WTC11 (cell line): ENCODE data around the gene SHROOM3. TPM values are rescaled to one million over a fixed set of nuclear protein-coding genes. Genes with fewer than 3 reads are reported as not detected.

Source experiments
- ATAC-seq: fragments of 200-7000 bp; cut with Tn5 transposase; 2 replicates; pipeline ENCODE4 v1.10.0; 2021; ENCODE audit warnings: mild to moderate bottlenecking, moderate library complexity
- CTCF ChIA-PET: fragments of 300-600 bp; sonication (Branson Sonifier 250); formaldehyde crosslinking; loops from one replicate; lab custom pipeline; 2021; ENCODE audit warnings: antibody characterized with exemption; lab: Charles Lee
- POLR2A ChIA-PET: fragments of 350-600 bp; sonication (Branson Sonifier 250); formaldehyde crosslinking; loops from one replicate; lab custom pipeline; 2021; ENCODE audit warnings: antibody characterized with exemption; lab: Charles Lee
- DNase-seq: peaks from one replicate; pipeline ENCODE4 v3.0.0; 2021; ENCODE audit warnings: low spot score
- H3K27ac Mint-ChIP-seq: 2 replicates; pipeline ENCODE4 v1.8.0; 2021; ENCODE audit warnings: mixed read lengths
- H3K27me3 Mint-ChIP-seq: 2 replicates; pipeline ENCODE4 v1.8.0; 2021; ENCODE audit warnings: low read depth, mild to moderate bottlenecking, moderate library complexity, mixed read lengths
- H3K36me3 Mint-ChIP-seq: 2 replicates; pipeline ENCODE4 v1.8.0; 2021; ENCODE audit warnings: mixed read lengths
- H3K4me1 Mint-ChIP-seq: 2 replicates; pipeline ENCODE4 v1.8.0; 2022; ENCODE audit warnings: mixed read lengths
- H3K4me3 Mint-ChIP-seq: 2 replicates; pipeline ENCODE4 v1.8.0; 2021; ENCODE audit warnings: mild to moderate bottlenecking, moderate library complexity, mixed read lengths
- H3K9me3 Mint-ChIP-seq: 2 replicates; pipeline ENCODE4 v1.8.0; 2021; ENCODE audit warnings: mixed read lengths
- CBFB ChIP-seq: sonication (generic); formaldehyde crosslinking; IDR thresholded peaks from 2 replicates; pipeline ENCODE4 v1.8.1; 2022; ENCODE audit warnings: mild to moderate bottlenecking, low read depth, missing genetic modification reagents
- CREM ChIP-seq: sonication (generic); formaldehyde crosslinking; IDR thresholded peaks from 2 replicates; pipeline ENCODE4 v1.8.1; 2022; ENCODE audit warnings: mild to moderate bottlenecking, missing genetic modification reagents, moderate library complexity
- EMX1 ChIP-seq: fragments of 250-450 bp; sonication (Bioruptor Pico); IDR thresholded peaks from 2 replicates; pipeline ENCODE4 v1.8.0; 2021; ENCODE audit warnings: mild to moderate bottlenecking
- ESRRA ChIP-seq: sonication (generic); formaldehyde crosslinking; IDR thresholded peaks from 2 replicates; pipeline ENCODE4 v1.8.1; 2022; ENCODE audit warnings: mild to moderate bottlenecking, missing genetic modification reagents, borderline replicate concordance
- FOXK1 ChIP-seq: sonication (generic); formaldehyde crosslinking; IDR thresholded peaks from 2 replicates; pipeline ENCODE4 v1.8.0; 2022; ENCODE audit warnings: mild to moderate bottlenecking, moderate library complexity, missing genetic modification reagents
- GABPB1 ChIP-seq: sonication (generic); formaldehyde crosslinking; IDR thresholded peaks from 2 replicates; pipeline ENCODE4 v1.8.1; 2023; ENCODE audit warnings: mild to moderate bottlenecking, missing genetic modification reagents
- HMGA2 ChIP-seq: fragments of 250-450 bp; sonication (Bioruptor Pico); IDR thresholded peaks from 2 replicates; pipeline ENCODE4 v1.4.0; 2021; ENCODE audit warnings: mild to moderate bottlenecking, moderate library complexity
- RELA ChIP-seq: sonication (generic); formaldehyde crosslinking; IDR thresholded peaks from 2 replicates; pipeline ENCODE4 v1.8.1; 2022; ENCODE audit warnings: missing genetic modification reagents, mild to moderate bottlenecking, borderline replicate concordance
- ZNF263 ChIP-seq: sonication (generic); formaldehyde crosslinking; IDR thresholded peaks from 2 replicates; pipeline ENCODE4 v1.8.1; 2022; ENCODE audit warnings: low read depth, mild to moderate bottlenecking, moderate library complexity, missing genetic modification reagents
- ZNF423 ChIP-seq: fragments of 250-450 bp; sonication (Bioruptor Pico); IDR thresholded peaks from 2 replicates; pipeline ENCODE4 v2.1.2; 2022; ENCODE audit warnings: mild to moderate bottlenecking, moderate library complexity
- total RNA-seq: library from RNA; stranded (reverse); gene quantifications from 3 replicates; pipeline ENCODE4 v1.2.3, GENCODE V29; 2021
- TF ChIP-seq, protein P1 (sequence below): sonication (generic); formaldehyde crosslinking; IDR thresholded peaks from 2 replicates; pipeline ENCODE4 v1.8.1; 2023; ENCODE audit warnings: mild to moderate bottlenecking, moderate library complexity, missing genetic modification reagents
- TF ChIP-seq, protein P2 (sequence below): sonication (generic); formaldehyde crosslinking; IDR thresholded peaks from 2 replicates; pipeline ENCODE4 v1.8.1; 2022; ENCODE audit warnings: low read depth, mild to moderate bottlenecking, moderate library complexity, missing genetic modification reagents, borderline replicate concordance
- TF ChIP-seq, protein P3 (sequence below): sonication (generic); formaldehyde crosslinking; IDR thresholded peaks from 2 replicates; pipeline ENCODE4 v1.8.0; 2023; ENCODE audit warnings: mild to moderate bottlenecking, missing genetic modification reagents
- TF ChIP-seq, protein P4 (sequence below): fragments of 200-600 bp; IDR thresholded peaks from 2 replicates; pipeline ENCODE4 v1.8.0; 2022; ENCODE audit warnings: antibody characterized with exemption
- TF ChIP-seq, protein P5 (sequence below): sonication (generic); formaldehyde crosslinking; IDR thresholded peaks from 2 replicates; pipeline ENCODE4 v1.8.0; 2022; ENCODE audit warnings: mild to moderate bottlenecking, missing genetic modification reagents
- TF ChIP-seq, protein P6 (sequence below): sonication (generic); formaldehyde crosslinking; IDR thresholded peaks from 2 replicates; pipeline ENCODE4 v1.8.1; 2023; ENCODE audit warnings: mild to moderate bottlenecking, missing genetic modification reagents
- TF ChIP-seq, protein P7 (sequence below): fragments of 250-450 bp; sonication (Bioruptor Pico); IDR thresholded peaks from 2 replicates; pipeline ENCODE4 v1.8.0; 2021; ENCODE audit warnings: mild to moderate bottlenecking
- TF ChIP-seq, protein P8 (sequence below): fragments of 250-450 bp; sonication (Bioruptor Pico); IDR thresholded peaks from 2 replicates; pipeline ENCODE4 v1.9.0; 2021; ENCODE audit warnings: mild to moderate bottlenecking

Gene SHROOM3
- total RNA-seq, 1 experiment from 2014 or later: 71.9 TPM

DNA sequence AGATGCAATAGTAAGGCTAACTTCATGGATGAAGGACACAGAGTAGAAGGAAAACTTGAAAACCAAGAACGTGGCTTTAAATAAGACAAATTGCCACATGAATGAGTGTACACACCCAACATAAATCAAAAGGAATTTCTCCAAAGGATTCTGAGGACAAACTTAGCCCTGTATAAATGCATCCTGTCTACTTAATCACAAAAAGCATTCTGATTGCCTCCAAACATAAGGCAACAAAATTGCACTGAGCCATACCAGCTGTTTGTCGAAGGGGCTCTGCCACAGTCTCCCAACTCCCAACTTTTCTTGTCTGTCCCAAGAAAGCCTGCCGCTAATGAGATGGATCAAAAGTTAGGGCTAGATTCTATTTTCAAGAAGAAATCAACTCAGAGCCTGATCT, 268.6 kb downstream of the SHROOM3 start:
- Mint-ChIP-seq H3K9me3 (no peaks in the 10 kb centered on the region), H3K4me1 (peaks cover 88% of the 10 kb centered on the region), H3K36me3 (no peaks in the 10 kb centered on the region; the same call in 1 of the 2 replicates), H3K4me3 (no peak overlapping the region), H3K27ac (peak overlapping the region; percentile 95), H3K27me3 (no peaks in the 10 kb centered on the region)
- ChIA-PET CTCF (interaction anchor here (1.4 kb wide), 1 partner anchor 30 kb away, joined by 4 read pairs; no protein-coding TSS in a partner anchor), POLR2A (no interaction called here)
- ATAC-seq (no peak), DNase-seq (no peak)
- no peak for TF ChIP-seq ESRRA (CRISPR knock-in tag)
- TF ChIP-seq, protein P1, sequence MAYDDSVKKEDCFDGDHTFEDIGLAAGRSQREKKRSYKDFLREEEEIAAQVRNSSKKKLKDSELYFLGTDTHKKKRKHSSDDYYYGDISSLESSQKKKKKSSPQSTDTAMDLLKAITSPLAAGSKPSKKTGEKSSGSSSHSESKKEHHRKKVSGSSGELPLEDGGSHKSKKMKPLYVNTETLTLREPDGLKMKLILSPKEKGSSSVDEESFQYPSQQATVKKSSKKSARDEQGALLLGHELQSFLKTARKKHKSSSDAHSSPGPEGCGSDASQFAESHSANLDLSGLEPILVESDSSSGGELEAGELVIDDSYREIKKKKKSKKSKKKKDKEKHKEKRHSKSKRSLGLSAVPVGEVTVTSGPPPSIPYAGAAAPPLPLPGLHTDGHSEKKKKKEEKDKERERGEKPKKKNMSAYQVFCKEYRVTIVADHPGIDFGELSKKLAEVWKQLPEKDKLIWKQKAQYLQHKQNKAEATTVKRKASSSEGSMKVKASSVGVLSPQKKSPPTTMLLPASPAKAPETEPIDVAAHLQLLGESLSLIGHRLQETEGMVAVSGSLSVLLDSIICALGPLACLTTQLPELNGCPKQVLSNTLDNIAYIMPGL (CRISPR knock-in tag): no peak
- no peak for TF ChIP-seq HMGA2 (CRISPR knock-in tag)
- TF ChIP-seq RELA (CRISPR knock-in tag): no peak

DNA sequence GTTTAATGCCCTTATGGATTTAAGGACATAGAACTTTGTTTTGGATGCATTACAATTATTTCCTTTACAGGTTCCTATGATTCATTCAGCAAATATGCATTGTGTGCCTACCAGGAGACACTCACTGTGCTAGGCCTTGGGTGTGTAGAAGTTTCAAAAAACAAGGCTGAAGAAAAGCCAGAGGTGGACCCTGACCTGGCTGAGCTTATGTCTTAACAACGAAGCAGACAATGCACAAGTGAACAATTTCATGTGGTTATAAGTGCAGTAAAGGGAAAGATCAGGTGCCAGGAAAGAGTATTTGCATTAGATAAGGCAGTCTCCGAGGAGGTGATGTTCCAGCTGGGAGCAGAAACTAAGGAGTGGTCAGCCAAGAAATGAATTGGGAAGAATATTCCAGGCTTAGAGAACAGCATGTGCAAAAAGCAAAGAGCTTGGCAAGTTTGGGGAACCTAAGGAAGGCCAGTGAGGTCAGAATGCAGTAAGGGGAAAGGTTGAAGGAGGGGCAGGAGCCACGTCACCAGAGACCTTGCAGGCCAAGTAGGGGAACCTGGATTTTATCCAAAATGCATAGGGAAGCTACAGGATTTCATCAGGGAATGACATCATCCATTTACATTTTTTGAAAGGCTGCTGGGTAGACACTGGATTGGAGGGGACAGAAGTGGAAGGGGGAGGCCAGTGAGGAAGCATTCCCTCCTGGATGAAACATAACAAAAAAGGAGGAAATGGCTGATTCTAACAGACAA, 269.3 kb downstream of the SHROOM3 start:
- Mint-ChIP-seq H3K36me3 (peaks cover 3% of the 10 kb centered on the region; the same call in 1 of the 2 replicates), H3K4me1 (peaks cover 89% of the 10 kb centered on the region), H3K9me3 (no peaks in the 10 kb centered on the region)
- POLR2A ChIA-PET: no interaction called here
- CTCF ChIA-PET: interaction anchor here (0.6 to 1.4 kb wide), 2 partner anchors 29 to 54 kb away, joined by 3 to 4 read pairs; no protein-coding TSS in a partner anchor
- TF ChIP-seq, protein P2, sequence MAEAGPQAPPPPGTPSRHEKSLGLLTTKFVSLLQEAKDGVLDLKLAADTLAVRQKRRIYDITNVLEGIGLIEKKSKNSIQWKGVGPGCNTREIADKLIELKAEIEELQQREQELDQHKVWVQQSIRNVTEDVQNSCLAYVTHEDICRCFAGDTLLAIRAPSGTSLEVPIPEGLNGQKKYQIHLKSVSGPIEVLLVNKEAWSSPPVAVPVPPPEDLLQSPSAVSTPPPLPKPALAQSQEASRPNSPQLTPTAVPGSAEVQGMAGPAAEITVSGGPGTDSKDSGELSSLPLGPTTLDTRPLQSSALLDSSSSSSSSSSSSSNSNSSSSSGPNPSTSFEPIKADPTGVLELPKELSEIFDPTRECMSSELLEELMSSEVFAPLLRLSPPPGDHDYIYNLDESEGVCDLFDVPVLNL (CRISPR knock-in tag): no peak
- TF ChIP-seq GABPB1 (CRISPR knock-in tag) (no peak), ZNF263 (no peak), CREM (no peak), EMX1 (CRISPR knock-in tag) (no peak)
- TF ChIP-seq, protein P3, sequence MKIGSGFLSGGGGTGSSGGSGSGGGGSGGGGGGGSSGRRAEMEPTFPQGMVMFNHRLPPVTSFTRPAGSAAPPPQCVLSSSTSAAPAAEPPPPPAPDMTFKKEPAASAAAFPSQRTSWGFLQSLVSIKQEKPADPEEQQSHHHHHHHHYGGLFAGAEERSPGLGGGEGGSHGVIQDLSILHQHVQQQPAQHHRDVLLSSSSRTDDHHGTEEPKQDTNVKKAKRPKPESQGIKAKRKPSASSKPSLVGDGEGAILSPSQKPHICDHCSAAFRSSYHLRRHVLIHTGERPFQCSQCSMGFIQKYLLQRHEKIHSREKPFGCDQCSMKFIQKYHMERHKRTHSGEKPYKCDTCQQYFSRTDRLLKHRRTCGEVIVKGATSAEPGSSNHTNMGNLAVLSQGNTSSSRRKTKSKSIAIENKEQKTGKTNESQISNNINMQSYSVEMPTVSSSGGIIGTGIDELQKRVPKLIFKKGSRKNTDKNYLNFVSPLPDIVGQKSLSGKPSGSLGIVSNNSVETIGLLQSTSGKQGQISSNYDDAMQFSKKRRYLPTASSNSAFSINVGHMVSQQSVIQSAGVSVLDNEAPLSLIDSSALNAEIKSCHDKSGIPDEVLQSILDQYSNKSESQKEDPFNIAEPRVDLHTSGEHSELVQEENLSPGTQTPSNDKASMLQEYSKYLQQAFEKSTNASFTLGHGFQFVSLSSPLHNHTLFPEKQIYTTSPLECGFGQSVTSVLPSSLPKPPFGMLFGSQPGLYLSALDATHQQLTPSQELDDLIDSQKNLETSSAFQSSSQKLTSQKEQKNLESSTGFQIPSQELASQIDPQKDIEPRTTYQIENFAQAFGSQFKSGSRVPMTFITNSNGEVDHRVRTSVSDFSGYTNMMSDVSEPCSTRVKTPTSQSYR (CRISPR knock-in tag): no peak
- TF ChIP-seq, protein P4, sequence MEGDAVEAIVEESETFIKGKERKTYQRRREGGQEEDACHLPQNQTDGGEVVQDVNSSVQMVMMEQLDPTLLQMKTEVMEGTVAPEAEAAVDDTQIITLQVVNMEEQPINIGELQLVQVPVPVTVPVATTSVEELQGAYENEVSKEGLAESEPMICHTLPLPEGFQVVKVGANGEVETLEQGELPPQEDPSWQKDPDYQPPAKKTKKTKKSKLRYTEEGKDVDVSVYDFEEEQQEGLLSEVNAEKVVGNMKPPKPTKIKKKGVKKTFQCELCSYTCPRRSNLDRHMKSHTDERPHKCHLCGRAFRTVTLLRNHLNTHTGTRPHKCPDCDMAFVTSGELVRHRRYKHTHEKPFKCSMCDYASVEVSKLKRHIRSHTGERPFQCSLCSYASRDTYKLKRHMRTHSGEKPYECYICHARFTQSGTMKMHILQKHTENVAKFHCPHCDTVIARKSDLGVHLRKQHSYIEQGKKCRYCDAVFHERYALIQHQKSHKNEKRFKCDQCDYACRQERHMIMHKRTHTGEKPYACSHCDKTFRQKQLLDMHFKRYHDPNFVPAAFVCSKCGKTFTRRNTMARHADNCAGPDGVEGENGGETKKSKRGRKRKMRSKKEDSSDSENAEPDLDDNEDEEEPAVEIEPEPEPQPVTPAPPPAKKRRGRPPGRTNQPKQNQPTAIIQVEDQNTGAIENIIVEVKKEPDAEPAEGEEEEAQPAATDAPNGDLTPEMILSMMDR: no peak
- TF ChIP-seq, all 79 proteins: peak for 0
- DNase-seq (no peak), ATAC-seq (peak; percentile 73)
- Mint-ChIP-seq H3K27ac (peak overlapping the region; percentile 95), H3K4me3 (peak overlapping the region; percentile 33), H3K27me3 (no peaks in the 10 kb centered on the region)

DNA sequence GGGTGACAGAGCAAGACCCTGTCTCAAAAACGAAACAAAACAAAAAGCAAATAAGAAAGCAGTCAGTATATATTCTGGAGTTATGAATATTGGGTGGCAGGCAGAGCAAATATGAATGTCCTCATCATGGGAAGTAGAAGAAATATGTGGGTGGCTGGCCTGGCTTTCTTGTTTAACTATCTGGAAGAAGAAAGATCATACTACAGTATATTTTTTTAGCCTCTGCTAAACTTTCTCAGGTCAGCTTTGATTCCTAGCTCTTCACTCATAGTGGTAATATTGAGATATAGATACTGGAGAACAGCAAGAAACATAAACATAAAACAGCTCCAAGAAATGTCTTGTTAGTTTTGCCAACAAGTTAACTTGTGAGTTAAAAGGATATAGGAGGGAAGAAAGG, 270.4 kb downstream of the SHROOM3 start:
- ChIA-PET POLR2A (no interaction called here), CTCF (no interaction called here)
- Mint-ChIP-seq H3K4me3 (peak overlapping the region; percentile 6; the same call in 1 of the 2 replicates), H3K27me3 (no peaks in the 10 kb centered on the region), H3K4me1 (peaks cover 79% of the 10 kb centered on the region), H3K9me3 (no peaks in the 10 kb centered on the region), H3K27ac (peak overlapping the region; percentile 95; the same call in 1 of the 2 replicates), H3K36me3 (peaks cover 12% of the 10 kb centered on the region)
- no peak for DNase-seq
- no peak for ATAC-seq
- no peak for TF ChIP-seq ZNF263
- TF ChIP-seq CBFB: no peak
- TF ChIP-seq, protein P5, sequence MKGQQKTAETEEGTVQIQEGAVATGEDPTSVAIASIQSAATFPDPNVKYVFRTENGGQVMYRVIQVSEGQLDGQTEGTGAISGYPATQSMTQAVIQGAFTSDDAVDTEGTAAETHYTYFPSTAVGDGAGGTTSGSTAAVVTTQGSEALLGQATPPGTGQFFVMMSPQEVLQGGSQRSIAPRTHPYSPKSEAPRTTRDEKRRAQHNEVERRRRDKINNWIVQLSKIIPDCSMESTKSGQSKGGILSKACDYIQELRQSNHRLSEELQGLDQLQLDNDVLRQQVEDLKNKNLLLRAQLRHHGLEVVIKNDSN (CRISPR knock-in tag): no peak
- TF ChIP-seq ZNF423: no peak
- TF ChIP-seq, protein P6, sequence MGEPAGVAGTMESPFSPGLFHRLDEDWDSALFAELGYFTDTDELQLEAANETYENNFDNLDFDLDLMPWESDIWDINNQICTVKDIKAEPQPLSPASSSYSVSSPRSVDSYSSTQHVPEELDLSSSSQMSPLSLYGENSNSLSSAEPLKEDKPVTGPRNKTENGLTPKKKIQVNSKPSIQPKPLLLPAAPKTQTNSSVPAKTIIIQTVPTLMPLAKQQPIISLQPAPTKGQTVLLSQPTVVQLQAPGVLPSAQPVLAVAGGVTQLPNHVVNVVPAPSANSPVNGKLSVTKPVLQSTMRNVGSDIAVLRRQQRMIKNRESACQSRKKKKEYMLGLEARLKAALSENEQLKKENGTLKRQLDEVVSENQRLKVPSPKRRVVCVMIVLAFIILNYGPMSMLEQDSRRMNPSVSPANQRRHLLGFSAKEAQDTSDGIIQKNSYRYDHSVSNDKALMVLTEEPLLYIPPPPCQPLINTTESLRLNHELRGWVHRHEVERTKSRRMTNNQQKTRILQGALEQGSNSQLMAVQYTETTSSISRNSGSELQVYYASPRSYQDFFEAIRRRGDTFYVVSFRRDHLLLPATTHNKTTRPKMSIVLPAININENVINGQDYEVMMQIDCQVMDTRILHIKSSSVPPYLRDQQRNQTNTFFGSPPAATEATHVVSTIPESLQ (CRISPR knock-in tag): no peak
- TF ChIP-seq, protein P7, sequence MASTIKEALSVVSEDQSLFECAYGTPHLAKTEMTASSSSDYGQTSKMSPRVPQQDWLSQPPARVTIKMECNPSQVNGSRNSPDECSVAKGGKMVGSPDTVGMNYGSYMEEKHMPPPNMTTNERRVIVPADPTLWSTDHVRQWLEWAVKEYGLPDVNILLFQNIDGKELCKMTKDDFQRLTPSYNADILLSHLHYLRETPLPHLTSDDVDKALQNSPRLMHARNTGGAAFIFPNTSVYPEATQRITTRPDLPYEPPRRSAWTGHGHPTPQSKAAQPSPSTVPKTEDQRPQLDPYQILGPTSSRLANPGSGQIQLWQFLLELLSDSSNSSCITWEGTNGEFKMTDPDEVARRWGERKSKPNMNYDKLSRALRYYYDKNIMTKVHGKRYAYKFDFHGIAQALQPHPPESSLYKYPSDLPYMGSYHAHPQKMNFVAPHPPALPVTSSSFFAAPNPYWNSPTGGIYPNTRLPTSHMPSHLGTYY: no peak
- no peak for TF ChIP-seq ESRRA (CRISPR knock-in tag)
- TF ChIP-seq, protein P8, sequence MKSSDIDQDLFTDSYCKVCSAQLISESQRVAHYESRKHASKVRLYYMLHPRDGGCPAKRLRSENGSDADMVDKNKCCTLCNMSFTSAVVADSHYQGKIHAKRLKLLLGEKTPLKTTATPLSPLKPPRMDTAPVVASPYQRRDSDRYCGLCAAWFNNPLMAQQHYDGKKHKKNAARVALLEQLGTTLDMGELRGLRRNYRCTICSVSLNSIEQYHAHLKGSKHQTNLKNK (CRISPR knock-in tag): no peak
- TF ChIP-seq FOXK1: no peak
